Breast epithelium (tissue), 3 donors: ENCODE results near the gene TIAM2.

ENCODE experiments used
- POLR2A ChIP-seq: fragments of 450-650 bp; IDR thresholded peaks from one replicate; pipeline ENCODE4 v1.6.1; 2016; ENCODE audit warnings: antibody characterized with exemption, mild to moderate bottlenecking, moderate library complexity
- POLR2AphosphoS5 ChIP-seq, 3 donors: sonication (generic); formaldehyde crosslinking; IDR thresholded peaks; one replicate each; pipeline ENCODE4 v1.6.1; 2017; ENCODE audit warnings: antibody characterized with exemption in 3 of 3
- TF ChIP-seq, protein P1 (sequence below), 3 donors: fragments of 450-650 bp; IDR thresholded peaks; one replicate each; pipeline ENCODE4 v1.5.1; 2016 to 2017; ENCODE audit warnings: antibody characterized with exemption in 3 of 3, mild to moderate bottlenecking in 3 of 3, moderate library complexity in 3 of 3

DNA sequence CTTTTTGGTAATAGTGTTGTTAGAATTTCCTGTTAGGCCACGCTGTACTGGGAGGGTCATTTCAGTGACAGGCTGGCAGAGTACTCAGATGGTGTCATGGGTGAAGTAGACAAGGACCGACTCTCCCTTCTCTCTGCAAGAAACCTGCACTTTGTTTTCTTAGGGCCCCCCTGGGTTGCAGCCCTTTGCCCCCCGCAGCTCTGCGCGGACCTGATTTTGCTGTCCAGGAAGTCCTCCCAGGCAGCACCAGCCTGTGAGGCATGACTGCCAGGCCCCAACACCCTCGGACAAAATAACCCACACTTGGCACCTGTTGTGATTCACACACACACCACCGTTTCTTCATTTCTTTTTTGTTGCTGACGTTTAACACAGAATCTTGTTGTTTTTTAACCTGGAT lies 246.9 kb downstream of the TIAM2 start:
- TF ChIP-seq, protein P1, sequence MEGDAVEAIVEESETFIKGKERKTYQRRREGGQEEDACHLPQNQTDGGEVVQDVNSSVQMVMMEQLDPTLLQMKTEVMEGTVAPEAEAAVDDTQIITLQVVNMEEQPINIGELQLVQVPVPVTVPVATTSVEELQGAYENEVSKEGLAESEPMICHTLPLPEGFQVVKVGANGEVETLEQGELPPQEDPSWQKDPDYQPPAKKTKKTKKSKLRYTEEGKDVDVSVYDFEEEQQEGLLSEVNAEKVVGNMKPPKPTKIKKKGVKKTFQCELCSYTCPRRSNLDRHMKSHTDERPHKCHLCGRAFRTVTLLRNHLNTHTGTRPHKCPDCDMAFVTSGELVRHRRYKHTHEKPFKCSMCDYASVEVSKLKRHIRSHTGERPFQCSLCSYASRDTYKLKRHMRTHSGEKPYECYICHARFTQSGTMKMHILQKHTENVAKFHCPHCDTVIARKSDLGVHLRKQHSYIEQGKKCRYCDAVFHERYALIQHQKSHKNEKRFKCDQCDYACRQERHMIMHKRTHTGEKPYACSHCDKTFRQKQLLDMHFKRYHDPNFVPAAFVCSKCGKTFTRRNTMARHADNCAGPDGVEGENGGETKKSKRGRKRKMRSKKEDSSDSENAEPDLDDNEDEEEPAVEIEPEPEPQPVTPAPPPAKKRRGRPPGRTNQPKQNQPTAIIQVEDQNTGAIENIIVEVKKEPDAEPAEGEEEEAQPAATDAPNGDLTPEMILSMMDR (IDR thresholded peaks at IDR 0.05) = no peak
- TF ChIP-seq POLR2AphosphoS5 (IDR thresholded peaks at IDR 0.05) = no peak
- no peak for TF ChIP-seq POLR2A
